ENCODE results near the gene FBXW11. TPM values are rescaled to one million over a fixed set of nuclear protein-coding genes. Genes with fewer than 3 reads are reported as not detected.
"Not testable (repeated sequence)": the region's sequence is repeated elsewhere in the genome, so short reads cannot be mapped to it uniquely, and the experiment has no call there.

The FBXW11 gene
- total RNA-seq, 1 experiment from 2014 or later: 52.2 TPM

- Mint-ChIP-seq H3K4me3 (no peak overlapping the region), H3K9me3 (peaks cover 8% of the 10 kb centered on the region), H3K36me3 (peaks cover 14% of the 10 kb centered on the region), H3K4me1 (peaks cover 40% of the 10 kb centered on the region), H3K27ac (no peak overlapping the region; the same call in 1 of the 2 replicates), H3K27me3 (ENCODE audit: low read depth) (no peaks in the 10 kb centered on the region)
- DNase-seq (ENCODE audit: low spot score) (no peak), ATAC-seq (no peak)
- ChIA-PET POLR2A (no interaction called here), CTCF (interaction anchor here (0.7 to 3.4 kb wide), 2 partner anchors 8 to 63 kb away, joined by 3 to 22 read pairs (median 4); no protein-coding TSS in a partner anchor)
- TF ChIP-seq E2F1 (CRISPR knock-in tag; IDR thresholded peaks at IDR 0.05) (no peak), ZNF138 (CRISPR knock-in tag; conservative IDR thresholded peaks at IDR 0.05) (no peak), ERG (CRISPR knock-in tag; IDR thresholded peaks at IDR 0.05) (no peak), ZNF416 (CRISPR knock-in tag; IDR thresholded peaks at IDR 0.05) (no peak), MAX (CRISPR knock-in tag; IDR thresholded peaks at IDR 0.05) (no peak), FOXJ3 (CRISPR knock-in tag; IDR thresholded peaks at IDR 0.05; ENCODE audit: borderline replicate concordance) (no peak), JUN (CRISPR knock-in tag; IDR thresholded peaks at IDR 0.05) (no peak), AR (CRISPR knock-in tag; IDR thresholded peaks at IDR 0.05) (no peak), ATF1 (CRISPR knock-in tag; IDR thresholded peaks at IDR 0.05) (no peak)
Observed at GRCh38 chr5:171920765-171921391, 85.6 kb downstream of the FBXW11 start.

- H3K9me3 Mint-ChIP-seq; H3K27me3 Mint-ChIP-seq (ENCODE audit: low read depth); H3K4me3 Mint-ChIP-seq; POLR2A ChIA-PET; CTCF ChIA-PET; ATAC-seq; DNase-seq (ENCODE audit: low spot score); H3K36me3 Mint-ChIP-seq; H3K27ac Mint-ChIP-seq: not testable (repeated sequence)
- peaks cover 55% of the 10 kb centered on the region for H3K4me1 Mint-ChIP-seq
Observed at GRCh38 chr5:171915700-171916099, 90.7 kb downstream of the FBXW11 start.

- Mint-ChIP-seq H3K27me3 (ENCODE audit: low read depth) (no peaks in the 10 kb centered on the region), H3K4me3 (no peak overlapping the region), H3K27ac (no peak overlapping the region), H3K4me1 (peaks cover 50% of the 10 kb centered on the region), H3K36me3 (no peaks in the 10 kb centered on the region), H3K9me3 (no peaks in the 10 kb centered on the region)
- DNase-seq (ENCODE audit: low spot score): no peak
- ChIA-PET POLR2A (no interaction called here), CTCF (interaction anchor here (1.0 kb wide), 1 partner anchor 92 kb away, joined by 4 read pairs; the partner anchor contains the start of gene FBXW11)
- ATAC-seq: no peak
- TF ChIP-seq CBFB (CRISPR knock-in tag; IDR thresholded peaks at IDR 0.05; ENCODE audit: low read depth) (no peak), HMGXB4 (CRISPR knock-in tag; IDR thresholded peaks at IDR 0.05) (no peak), ARID4B (CRISPR knock-in tag; IDR thresholded peaks at IDR 0.05; ENCODE audit: borderline replicate concordance) (no peak), EMX1 (CRISPR knock-in tag; IDR thresholded peaks at IDR 0.05) (no peak), ETV6 (CRISPR knock-in tag; IDR thresholded peaks at IDR 0.05) (no peak), ZNF219 (CRISPR knock-in tag; IDR thresholded peaks at IDR 0.05; ENCODE audit: borderline replicate concordance) (no peak), PREB (CRISPR knock-in tag; IDR thresholded peaks at IDR 0.05; ENCODE audit: borderline replicate concordance) (no peak), SMAD3 (CRISPR knock-in tag; IDR thresholded peaks at IDR 0.05; ENCODE audit: borderline replicate concordance) (no peak)
Observed at GRCh38 chr5:171914726-171915338, 91.6 kb downstream of the FBXW11 start.
